Measurements from ENCODE around the gene RNF183.
"Not testable (repeated sequence)": the region's sequence is repeated elsewhere in the genome, so short reads cannot be mapped to it uniquely, and the experiment has no call there.

The RNF183 gene

GRCh38 chr9:113315231-113315630 lies 12.1 kb upstream of the RNF183 start:
- DNase-seq, result no peak

- peak; percentile 35 for DNase-seq
Measured at GRCh38 chr9:113313261-113313660, 10.1 kb upstream of the RNF183 start.

- no peak for DNase-seq
Measured at GRCh38 chr9:113311961-113312360, 8.8 kb upstream of the RNF183 start.

GRCh38 chr9:113310538-113310937 lies 7.4 kb upstream of the RNF183 start:
- DNase-seq, result no peak

- DNase-seq, result no peak
Measured at GRCh38 chr9:113309204-113309813, 6.1 kb upstream of the RNF183 start.

- no peak for DNase-seq
Measured at GRCh38 chr9:113307396-113307975, 4.3 kb upstream of the RNF183 start.

- DNase-seq, result no peak
Measured at GRCh38 chr9:113306566-113306965, 3.4 kb upstream of the RNF183 start.

GRCh38 chr9:113301548-113301947 lies 1.6 kb downstream of the RNF183 start:
- no peak for DNase-seq

- DNase-seq, result no peak
Measured at GRCh38 chr9:113299800-113300292, 3.3 kb downstream of the RNF183 start.

- no peak for DNase-seq
Measured at GRCh38 chr9:113298924-113299770, 4.0 kb downstream of the RNF183 start.

GRCh38 chr9:113298311-113298710 lies 4.9 kb downstream of the RNF183 start:
- DNase-seq, result no peak

GRCh38 chr9:113296796-113297558 lies 6.2 kb downstream of the RNF183 start:
- DNase-seq, result no peak

GRCh38 chr9:113296247-113296646 lies 6.9 kb downstream of the RNF183 start:
- DNase-seq, result not testable (repeated sequence)

GRCh38 chr9:113293285-113293878 lies 9.8 kb downstream of the RNF183 start:
- DNase-seq, result no peak

GRCh38 chr9:113290052-113290607 lies 13.0 kb downstream of the RNF183 start:
- DNase-seq, result no peak

- no peak for DNase-seq
Measured at GRCh38 chr9:113289091-113289490, 14.1 kb downstream of the RNF183 start.

- no peak for DNase-seq
Measured at GRCh38 chr9:113281356-113281755, 21.8 kb downstream of the RNF183 start.

- no peak for DNase-seq
Measured at GRCh38 chr9:113278840-113279239, 24.3 kb downstream of the RNF183 start.

GRCh38 chr9:113275157-113276131 lies 27.7 kb downstream of the RNF183 start, which contains the start of the genes CDC26 and PRPF4:
Gene CDC26 (minus strand): TSS chr9:113275572. CDS start chr9:113272507, 3,065 bp downstream.
Gene PRPF4 (plus strand): TSS chr9:113275658. CDS start chr9:113275744, 86 bp downstream.
- DNase-seq, result peak; percentile 99

GRCh38 chr9:113274474-113275156 lies 28.6 kb downstream of the RNF183 start:
- no peak for DNase-seq
